ENCODE results near the gene ABCC1.

Gene ABCC1

DNA sequence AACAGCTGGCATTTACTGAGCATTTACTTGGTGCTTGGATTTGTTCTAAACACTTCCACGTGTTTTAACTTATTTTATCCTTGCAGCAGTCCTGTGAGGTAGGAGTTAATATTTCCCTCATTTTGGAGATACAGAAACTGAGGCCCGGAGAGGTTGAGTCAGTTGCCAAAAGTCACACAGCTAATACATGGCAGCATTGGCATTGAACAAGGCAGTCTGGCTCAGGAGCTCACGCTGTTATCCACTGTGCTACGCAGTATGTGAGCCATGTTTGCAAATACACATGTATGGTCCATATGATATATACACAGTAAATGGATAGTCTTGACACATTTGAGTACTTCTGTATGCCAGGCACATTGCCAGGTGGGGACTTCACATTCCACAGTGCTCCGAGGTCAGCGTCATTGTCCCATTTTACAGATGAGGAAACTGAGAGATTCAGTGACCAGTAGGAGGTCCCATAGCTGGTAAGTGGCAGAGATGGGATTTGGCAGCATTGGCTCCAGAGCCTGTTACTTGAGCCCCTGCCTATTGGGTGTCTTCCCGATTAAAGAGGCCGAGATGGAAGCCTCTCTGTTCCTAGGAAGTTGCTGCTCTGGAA lies 163.1 kb downstream of the ABCC1 start:
- no peak for DNase-seq
- H3K4me3 Mint-ChIP-seq: no peak overlapping the region
- H3K36me3 Mint-ChIP-seq (ENCODE audit: low read depth): peaks cover 83% of the 10 kb centered on the region
- TF ChIP-seq, protein P1, sequence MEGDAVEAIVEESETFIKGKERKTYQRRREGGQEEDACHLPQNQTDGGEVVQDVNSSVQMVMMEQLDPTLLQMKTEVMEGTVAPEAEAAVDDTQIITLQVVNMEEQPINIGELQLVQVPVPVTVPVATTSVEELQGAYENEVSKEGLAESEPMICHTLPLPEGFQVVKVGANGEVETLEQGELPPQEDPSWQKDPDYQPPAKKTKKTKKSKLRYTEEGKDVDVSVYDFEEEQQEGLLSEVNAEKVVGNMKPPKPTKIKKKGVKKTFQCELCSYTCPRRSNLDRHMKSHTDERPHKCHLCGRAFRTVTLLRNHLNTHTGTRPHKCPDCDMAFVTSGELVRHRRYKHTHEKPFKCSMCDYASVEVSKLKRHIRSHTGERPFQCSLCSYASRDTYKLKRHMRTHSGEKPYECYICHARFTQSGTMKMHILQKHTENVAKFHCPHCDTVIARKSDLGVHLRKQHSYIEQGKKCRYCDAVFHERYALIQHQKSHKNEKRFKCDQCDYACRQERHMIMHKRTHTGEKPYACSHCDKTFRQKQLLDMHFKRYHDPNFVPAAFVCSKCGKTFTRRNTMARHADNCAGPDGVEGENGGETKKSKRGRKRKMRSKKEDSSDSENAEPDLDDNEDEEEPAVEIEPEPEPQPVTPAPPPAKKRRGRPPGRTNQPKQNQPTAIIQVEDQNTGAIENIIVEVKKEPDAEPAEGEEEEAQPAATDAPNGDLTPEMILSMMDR (IDR thresholded peaks at IDR 0.05): no peak
- H3K4me1 Mint-ChIP-seq: peaks cover 4% of the 10 kb centered on the region
- no peaks in the 10 kb centered on the region for H3K27me3 Mint-ChIP-seq (ENCODE audit: low read depth, poor library complexity)
- peaks cover 15% of the 10 kb centered on the region for H3K9me3 Mint-ChIP-seq
- H3K27ac Mint-ChIP-seq: no peak overlapping the region

DNA sequence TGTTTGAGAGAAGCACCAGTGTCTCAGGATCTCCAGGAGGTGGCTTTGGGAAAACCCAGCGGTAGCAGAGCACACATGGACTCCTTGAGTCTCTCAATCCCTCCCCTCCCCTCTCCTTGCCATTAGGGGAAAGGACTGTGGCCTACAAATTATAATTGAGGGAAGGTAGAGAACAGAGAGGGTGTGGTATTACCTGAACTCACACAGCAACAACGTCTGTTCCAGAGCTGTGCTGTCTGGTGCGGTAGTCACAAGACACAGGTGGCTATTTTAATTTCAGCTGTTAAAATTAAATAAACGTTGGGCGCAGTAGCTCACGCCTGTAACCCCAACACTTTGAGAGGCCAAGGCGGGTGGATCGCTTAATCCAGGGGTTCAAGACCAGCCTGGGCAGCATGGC lies 163.7 kb downstream of the ABCC1 start:
- Mint-ChIP-seq H3K4me3 (no peak overlapping the region), H3K4me1 (no peaks in the 10 kb centered on the region), H3K9me3 (peaks cover 21% of the 10 kb centered on the region), H3K27me3 (ENCODE audit: low read depth, poor library complexity) (no peaks in the 10 kb centered on the region), H3K27ac (no peak overlapping the region), H3K36me3 (ENCODE audit: low read depth) (peaks cover 84% of the 10 kb centered on the region)
- no peak for DNase-seq
- TF ChIP-seq, protein P1 (IDR thresholded peaks at IDR 0.05): no peak

DNA sequence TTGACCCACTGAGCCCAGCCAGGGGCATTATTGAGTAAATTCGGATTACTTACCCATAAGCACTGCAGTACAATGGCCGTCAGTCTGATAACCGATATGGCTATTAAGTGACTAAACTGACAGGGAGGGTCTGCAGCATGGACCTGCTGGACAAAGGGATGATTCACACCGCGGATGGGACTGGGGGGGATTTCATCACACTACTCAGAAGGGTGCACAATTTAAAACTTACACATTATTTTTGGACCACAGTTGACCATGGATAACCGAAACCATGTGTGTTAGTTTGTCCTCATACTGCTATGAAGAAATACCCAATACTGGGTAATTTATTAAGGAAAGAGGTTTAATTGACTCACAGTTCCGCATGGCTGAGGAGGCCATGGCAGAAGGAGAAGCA lies 167.4 kb downstream of the ABCC1 start:
- H3K36me3 Mint-ChIP-seq (ENCODE audit: low read depth): peaks cover 96% of the 10 kb centered on the region
- no peaks in the 10 kb centered on the region for H3K4me1 Mint-ChIP-seq
- TF ChIP-seq, protein P1 (IDR thresholded peaks at IDR 0.05): no peak
- no peak for DNase-seq
- peaks cover 31% of the 10 kb centered on the region for H3K9me3 Mint-ChIP-seq
- H3K4me3 Mint-ChIP-seq: no peak overlapping the region
- H3K27ac Mint-ChIP-seq: no peak overlapping the region
- H3K27me3 Mint-ChIP-seq (ENCODE audit: low read depth, poor library complexity): no peaks in the 10 kb centered on the region

DNA sequence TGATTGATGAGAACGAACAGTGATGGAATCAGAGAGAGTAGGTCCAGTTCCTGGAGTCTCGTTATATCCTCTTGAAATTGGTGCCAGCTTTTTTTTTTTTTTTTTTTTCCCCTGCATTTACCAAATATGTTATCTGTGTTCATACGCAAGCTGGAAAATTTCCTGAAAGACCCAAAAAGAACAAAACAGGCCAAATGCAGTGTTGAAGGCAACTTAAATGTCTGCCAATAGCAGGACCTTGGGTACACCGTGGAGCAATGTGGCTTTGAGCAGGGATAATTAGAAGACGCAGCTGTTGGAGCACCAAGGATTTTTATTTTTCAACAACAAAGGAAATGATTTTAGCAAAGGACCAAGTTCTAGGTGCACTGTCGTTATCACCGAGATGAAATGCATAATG lies 168.9 kb downstream of the ABCC1 start:
- no peaks in the 10 kb centered on the region for H3K4me1 Mint-ChIP-seq
- TF ChIP-seq, protein P1 (IDR thresholded peaks at IDR 0.05): no peak

DNA sequence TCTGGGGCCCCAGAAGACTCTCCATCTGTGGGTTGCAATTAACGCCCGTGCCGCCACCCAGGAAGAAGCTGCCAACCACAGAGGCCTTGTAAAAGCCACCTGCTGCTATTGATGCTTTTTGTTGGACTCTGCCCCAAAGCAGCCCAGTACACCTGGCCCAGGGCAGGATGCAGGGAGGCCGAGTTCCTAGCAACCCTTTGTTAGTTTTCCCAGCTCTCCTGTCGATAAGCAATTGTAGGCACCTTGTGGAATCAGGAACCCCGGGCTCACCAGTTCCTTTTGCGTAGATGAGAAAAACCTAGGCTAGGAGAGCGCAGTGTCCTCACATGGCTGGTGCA lies 170.6 kb downstream of the ABCC1 start:
- H3K9me3 Mint-ChIP-seq: peaks cover 53% of the 10 kb centered on the region
- peaks cover 100% of the 10 kb centered on the region for H3K36me3 Mint-ChIP-seq (ENCODE audit: low read depth)
- H3K4me3 Mint-ChIP-seq: no peak overlapping the region
- DNase-seq: no peak
- peaks cover 4% of the 10 kb centered on the region for H3K27me3 Mint-ChIP-seq (ENCODE audit: low read depth, poor library complexity)
- TF ChIP-seq, protein P1 (IDR thresholded peaks at IDR 0.05): no peak
- no peak overlapping the region for H3K27ac Mint-ChIP-seq
- no peaks in the 10 kb centered on the region for H3K4me1 Mint-ChIP-seq

More for the DNA sequence above, 168.9 kb downstream of the ABCC1 start:
- peaks cover 98% of the 10 kb centered on the region for H3K36me3 Mint-ChIP-seq (ENCODE audit: low read depth)
- H3K9me3 Mint-ChIP-seq: peaks cover 37% of the 10 kb centered on the region
- no peak overlapping the region for H3K4me3 Mint-ChIP-seq
- DNase-seq: no peak
- no peaks in the 10 kb centered on the region for H3K27me3 Mint-ChIP-seq (ENCODE audit: low read depth, poor library complexity)
- no peak overlapping the region for H3K27ac Mint-ChIP-seq

DNA sequence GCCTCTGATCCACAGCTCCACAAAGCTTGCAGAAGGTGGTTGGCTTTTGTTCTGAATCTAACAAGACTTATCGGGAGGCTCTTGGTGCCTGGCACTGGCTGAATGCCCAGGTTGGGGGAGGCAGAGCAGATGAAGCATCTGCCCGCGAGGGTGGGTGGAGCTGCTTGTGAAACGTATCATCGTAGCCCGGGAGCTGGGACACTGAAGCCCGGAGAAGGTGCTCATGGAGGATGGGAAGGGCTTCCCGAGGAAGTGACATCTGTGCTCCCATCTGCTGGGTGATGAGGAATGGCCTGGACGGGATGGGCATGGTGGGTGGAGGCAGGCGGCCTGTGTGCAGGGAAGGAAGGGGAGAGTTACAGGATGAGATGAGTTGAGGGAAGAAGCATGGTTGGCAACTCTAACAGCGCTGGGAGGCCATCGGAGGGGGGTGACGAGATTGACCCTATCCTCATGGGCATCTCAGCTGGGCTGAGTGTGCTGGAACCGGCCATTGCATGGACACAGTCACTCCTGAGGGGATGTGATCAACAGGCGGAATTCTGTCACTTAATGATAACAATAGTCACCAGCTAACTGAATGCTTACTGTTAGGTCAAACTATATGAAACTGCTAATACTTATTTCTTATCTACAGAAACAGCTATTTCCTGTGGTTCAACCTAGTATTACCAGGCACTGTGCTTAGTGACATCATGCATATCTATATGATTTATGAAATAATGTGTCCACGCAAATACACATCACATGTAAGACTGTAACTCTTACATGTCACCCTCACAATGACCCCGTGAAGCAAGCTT lies 171.2 kb downstream of the ABCC1 start:
- Mint-ChIP-seq H3K27ac (no peak overlapping the region), H3K9me3 (peaks cover 56% of the 10 kb centered on the region), H3K36me3 (ENCODE audit: low read depth) (peaks cover 100% of the 10 kb centered on the region), H3K27me3 (ENCODE audit: low read depth, poor library complexity) (peaks cover 4% of the 10 kb centered on the region), H3K4me1 (no peaks in the 10 kb centered on the region), H3K4me3 (no peak overlapping the region)
- DNase-seq: no peak
- TF ChIP-seq, protein P1 (IDR thresholded peaks at IDR 0.05): no peak

Data from nephron progenitor cell (in vitro differentiated cells).